GM21786 (cell line): ENCODE data around the gene PRSS8.
"Not testable (repeated sequence)": the region's sequence is repeated elsewhere in the genome, so short reads cannot be mapped to it uniquely, and the experiment has no call there.

Experiments used
- ATAC-seq: cut with Tn5 transposase; IDR thresholded peaks from one replicate; pipeline ENCODE4 v1.9.1; 2021; ENCODE audit not compliant: unreplicated experiment

The PRSS8 gene

GRCh38 chr16:31145398-31145990, 10.0 kb upstream of the PRSS8 start:
- ATAC-seq, result no peak

GRCh38 chr16:31144418-31144817, 8.9 kb upstream of the PRSS8 start:
- not testable (repeated sequence) for ATAC-seq

GRCh38 chr16:31143694-31144148, 8.2 kb upstream of the PRSS8 start:
- ATAC-seq, result no peak

- ATAC-seq, result no peak
These were observed 7.6 kb upstream of the PRSS8 start for GRCh38 chr16:31143011-31143693.

GRCh38 chr16:31142109-31143010, 6.8 kb upstream of the PRSS8 start:
- peak; percentile 79 for ATAC-seq

- no peak for ATAC-seq
These were observed 6.1 kb upstream of the PRSS8 start for GRCh38 chr16:31141489-31142108.

- ATAC-seq, result not testable (repeated sequence)
These were observed 5.5 kb upstream of the PRSS8 start for GRCh38 chr16:31141071-31141469.

GRCh38 chr16:31138621-31139578, 3.4 kb upstream of the PRSS8 start:
- ATAC-seq, result no peak

GRCh38 chr16:31136822-31137499, 1.4 kb upstream of the PRSS8 start:
- not testable (repeated sequence) for ATAC-seq

- ATAC-seq, result no peak
These were observed 748 bp upstream of the PRSS8 start for GRCh38 chr16:31136287-31136662.

- no peak for ATAC-seq
These were observed 647 bp downstream of the PRSS8 start for GRCh38 chr16:31134625-31135534.

GRCh38 chr16:31134091-31134571, 1.4 kb downstream of the PRSS8 start:
- ATAC-seq, result no peak

- no peak for ATAC-seq
These were observed 2.5 kb downstream of the PRSS8 start for GRCh38 chr16:31133046-31133501.

- no peak for ATAC-seq
These were observed 3.1 kb downstream of the PRSS8 start for GRCh38 chr16:31132303-31132979.

GRCh38 chr16:31131841-31132271, 3.7 kb downstream of the PRSS8 start:
- ATAC-seq, result no peak

- ATAC-seq, result no peak
These were observed 4.1 kb downstream of the PRSS8 start for GRCh38 chr16:31131416-31131815.

- ATAC-seq, result no peak
These were observed 4.6 kb downstream of the PRSS8 start for GRCh38 chr16:31130899-31131298.
